Right cardiac atrium (tissue), 5 donors: ENCODE results near the gene MYRF. TPM values are rescaled to one million over a fixed set of nuclear protein-coding genes. Genes with fewer than 3 reads are reported as not detected.

Experiments
- ATAC-seq, 2 donors: fragments of 200-7000 bp; cut with Tn5 transposase; one replicate each; pipeline versions ENCODE4 v1.8.0 to v1.9.1; 2020; ENCODE audit warnings: moderate library complexity in 2 of 2, mild to moderate bottlenecking in 1 of 2
- DNase-seq, 3 donors: peaks; one replicate each; pipeline ENCODE4 v3.0.0-alpha.2; 2020
- H3K27ac ChIP-seq: one replicate; pipeline ENCODE4 v1.5.1; 2013; ENCODE audit warnings: mild to moderate bottlenecking, low read length, control low read depth, moderate library complexity
- H3K27me3 ChIP-seq: one replicate; pipeline ENCODE4 v1.6.1; 2013; ENCODE audit not compliant: control insufficient read depth, insufficient read depth
- H3K4me1 ChIP-seq: one replicate; pipeline ENCODE4 v1.6.1; 2013; ENCODE audit warnings: low read length; ENCODE audit not compliant: control insufficient read depth, insufficient read depth
- H3K4me3 ChIP-seq: one replicate; pipeline ENCODE4 v1.5.1; 2013; ENCODE audit warnings: low read length, control low read depth
- H3K9me3 ChIP-seq: one replicate; pipeline ENCODE4 v1.6.1; 2013; ENCODE audit warnings: low read length; ENCODE audit not compliant: control insufficient read depth
- WGBS: extraction: QIAGEN DNeasy Blood & Tissue Kit; methylation state at CpG from one replicate; pipeline ENCODE4 v1.1.7; 2013; 5-methylcytosine and 5-hydroxymethylcytosine counted together
- intact Hi-C, 4 donors: fragments of 100-400 bp; cut with DNase I; formaldehyde crosslinking; loops; one replicate each; pipeline versions ENCODE4 v1.11.0 to v1.14.0; 2022 to 2023
- polyA plus RNA-seq: library from polyadenylated mRNA; stranded (reverse); fragments of 200-250 nt; gene quantifications from one replicate; pipeline ENCODE4 v1.2.3, GENCODE V29; 2013
- total RNA-seq, 4 donors: library from RNA; stranded (reverse); fragmentation: NEBNext Ultra II Directional; extraction: Animal tissue kit (Norgen Biotek cat#: 25700); gene quantifications; one replicate each; pipeline ENCODE4 v1.2.1, GENCODE V29; 2021
- donor health status: healthy with polysubstance abuse.
- donor health status: DM: no; HTN: yes; CAD: no.
- donor health status: DM: no; HTN: no; CAD: no.
- donor health status: DM: no; HTN: yes; CAD: no; lungs with severe emphysema.
- donor health status: DM: yes; HTN: yes; CAD: no.

The MYRF gene
- total and polyA plus RNA-seq, 5 donors: 0.62 to 1.9 (median 1.3) TPM

DNA sequence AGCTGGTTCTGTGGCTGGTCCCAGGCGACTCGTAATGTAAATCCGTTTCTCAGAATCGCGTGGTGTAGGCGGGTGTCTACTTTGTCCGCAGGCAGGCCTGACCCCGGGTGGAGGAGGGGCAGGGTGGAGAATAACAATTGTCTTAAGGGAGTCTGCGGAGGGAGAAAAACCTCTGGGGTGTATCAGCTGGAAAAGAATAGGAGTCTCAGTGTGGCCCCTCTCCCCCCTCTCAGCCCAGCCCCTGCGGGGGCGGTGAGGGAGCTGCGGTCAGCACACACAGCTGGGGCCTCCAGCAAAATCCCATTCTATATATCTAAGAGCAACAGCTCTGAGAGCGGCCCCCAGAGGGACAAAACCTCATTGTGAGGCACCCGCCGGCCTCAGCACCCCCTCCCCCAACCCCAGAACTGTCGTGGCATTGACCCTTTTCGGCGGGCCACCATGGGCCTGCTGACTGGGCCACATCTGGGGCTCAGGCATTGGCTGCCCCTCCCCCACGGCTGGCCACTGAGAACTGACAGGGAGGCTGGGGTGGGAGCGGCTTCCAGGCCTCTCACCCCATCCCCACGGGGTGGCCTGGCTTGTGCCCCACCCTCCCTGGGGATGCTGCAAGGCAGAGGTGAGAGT is 2.7 kb upstream of the MYRF start:
- intact Hi-C loops: loop anchor here in 1 of 4 donors (10.0 kb wide), 1 partner anchor 355 kb away; no protein-coding TSS in a partner anchor
- WGBS: 52% methylated on average over 21 of the region's 21 CpGs

GRCh38 chr11:61750631-61751273 is 1.7 kb upstream of the MYRF start:
- DNase-seq (no peak), ATAC-seq (no peak)
- WGBS: 98% methylated on average over 5 of the region's 5 CpGs
- H3K27ac ChIP-seq: no peak overlapping the region
- intact Hi-C loops: no loop called here
- no peaks in the 10 kb centered on the region for H3K4me1 ChIP-seq
- H3K27me3 ChIP-seq: no peaks in the 10 kb centered on the region
- H3K9me3 ChIP-seq: no peaks in the 10 kb centered on the region
- no peak overlapping the region for H3K4me3 ChIP-seq

More for the DNA sequence above, 2.7 kb upstream of the MYRF start:
- H3K9me3 ChIP-seq: no peaks in the 10 kb centered on the region
- H3K4me3 ChIP-seq: no peak overlapping the region
- no peaks in the 10 kb centered on the region for H3K4me1 ChIP-seq
- no peaks in the 10 kb centered on the region for H3K27me3 ChIP-seq
- DNase-seq (no peak), ATAC-seq (no peak)
- no peak overlapping the region for H3K27ac ChIP-seq

GRCh38 chr11:61751384-61751783 is 1.1 kb upstream of the MYRF start:
- no peak overlapping the region for H3K27ac ChIP-seq
- no peak overlapping the region for H3K4me3 ChIP-seq
- ATAC-seq: no peak
- intact Hi-C loops: no loop called here
- WGBS: 92% methylated on average over 14 of the region's 14 CpGs
- no peaks in the 10 kb centered on the region for H3K4me1 ChIP-seq
- no peak for DNase-seq
- H3K27me3 ChIP-seq: no peaks in the 10 kb centered on the region
- H3K9me3 ChIP-seq: no peaks in the 10 kb centered on the region

DNA sequence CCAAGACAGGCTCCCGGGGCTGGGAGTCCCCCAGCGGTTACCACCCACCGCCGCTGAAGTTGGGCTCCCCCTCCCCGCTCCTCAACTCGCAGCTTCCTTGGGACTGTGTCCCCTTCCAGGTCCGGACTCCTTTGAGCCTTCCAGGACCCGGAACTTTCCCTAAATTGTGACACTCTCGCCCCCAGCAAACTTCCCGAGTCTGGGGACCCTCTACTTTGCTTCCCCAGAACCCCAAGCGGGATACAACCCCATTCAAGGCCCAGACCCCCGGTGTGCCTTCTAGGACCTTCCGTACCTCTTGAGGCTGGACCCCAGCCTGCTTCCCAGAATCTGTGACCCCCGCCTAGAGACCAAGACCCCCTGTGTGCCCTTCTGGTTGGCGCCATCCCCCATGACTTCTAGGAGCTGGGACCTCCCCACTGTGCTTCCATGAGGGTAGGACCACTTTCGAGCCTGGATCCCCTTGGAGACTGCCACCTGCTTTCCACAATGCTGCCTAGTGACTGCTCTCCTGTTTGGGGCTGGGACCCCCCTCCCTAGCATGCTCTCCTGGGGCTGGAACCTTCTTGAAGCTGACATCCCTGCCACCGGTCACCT is 587 bp downstream of the MYRF start:
- intact Hi-C loops: no loop called here
- Histone ChIP-seq H3K27me3 (no peaks in the 10 kb centered on the region), H3K9me3 (no peaks in the 10 kb centered on the region), H3K4me1 (no peaks in the 10 kb centered on the region), H3K27ac (no peak overlapping the region), H3K4me3 (peak overlapping the region; percentile 61)
- 35% methylated on average over 17 of the region's 17 CpGs for WGBS
- ATAC-seq: no peak
- DNase-seq: no peak

GRCh38 chr11:61753672-61754071 is 1.2 kb downstream of the MYRF start:
- intact Hi-C loops: no loop called here
- DNase-seq: peak in 1 of 3 donors; percentile 52
- Histone ChIP-seq H3K4me3 (no peak overlapping the region), H3K4me1 (no peaks in the 10 kb centered on the region), H3K27ac (no peak overlapping the region), H3K9me3 (no peaks in the 10 kb centered on the region), H3K27me3 (no peaks in the 10 kb centered on the region)
- ATAC-seq: no peak
- WGBS: 91% methylated on average over 5 of the region's 5 CpGs

GRCh38 chr11:61754534-61755482 is 2.4 kb downstream of the MYRF start:
- H3K27ac ChIP-seq: no peak overlapping the region
- no peaks in the 10 kb centered on the region for H3K9me3 ChIP-seq
- peak in 1 of 3 donors; percentile 62 for DNase-seq
- WGBS: 76% methylated on average over 31 of the region's 31 CpGs
- no peaks in the 10 kb centered on the region for H3K4me1 ChIP-seq
- H3K4me3 ChIP-seq: no peak overlapping the region
- peak in 1 of 2 donors; percentile 8 for ATAC-seq
- intact Hi-C loops: no loop called here
- H3K27me3 ChIP-seq: no peaks in the 10 kb centered on the region

DNA sequence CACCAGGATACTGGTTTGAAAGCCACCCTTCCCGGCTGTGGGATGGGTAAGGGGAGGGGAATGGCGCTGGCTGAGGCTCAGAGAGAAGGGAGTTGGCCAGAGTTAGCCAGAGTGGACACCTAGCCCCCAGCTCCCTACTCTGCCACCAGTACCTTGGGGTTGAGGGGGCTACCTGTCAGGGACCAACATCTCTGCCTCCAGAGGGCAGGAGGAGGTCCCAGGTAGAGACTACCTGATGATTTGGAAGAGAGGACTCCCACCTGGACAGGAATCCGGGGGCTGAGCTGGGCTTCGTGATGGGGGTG is 3.7 kb downstream of the MYRF start:
- intact Hi-C loops: no loop called here
- WGBS: 78% methylated on average over 4 of the region's 4 CpGs
- H3K4me3 ChIP-seq: no peak overlapping the region

DNA sequence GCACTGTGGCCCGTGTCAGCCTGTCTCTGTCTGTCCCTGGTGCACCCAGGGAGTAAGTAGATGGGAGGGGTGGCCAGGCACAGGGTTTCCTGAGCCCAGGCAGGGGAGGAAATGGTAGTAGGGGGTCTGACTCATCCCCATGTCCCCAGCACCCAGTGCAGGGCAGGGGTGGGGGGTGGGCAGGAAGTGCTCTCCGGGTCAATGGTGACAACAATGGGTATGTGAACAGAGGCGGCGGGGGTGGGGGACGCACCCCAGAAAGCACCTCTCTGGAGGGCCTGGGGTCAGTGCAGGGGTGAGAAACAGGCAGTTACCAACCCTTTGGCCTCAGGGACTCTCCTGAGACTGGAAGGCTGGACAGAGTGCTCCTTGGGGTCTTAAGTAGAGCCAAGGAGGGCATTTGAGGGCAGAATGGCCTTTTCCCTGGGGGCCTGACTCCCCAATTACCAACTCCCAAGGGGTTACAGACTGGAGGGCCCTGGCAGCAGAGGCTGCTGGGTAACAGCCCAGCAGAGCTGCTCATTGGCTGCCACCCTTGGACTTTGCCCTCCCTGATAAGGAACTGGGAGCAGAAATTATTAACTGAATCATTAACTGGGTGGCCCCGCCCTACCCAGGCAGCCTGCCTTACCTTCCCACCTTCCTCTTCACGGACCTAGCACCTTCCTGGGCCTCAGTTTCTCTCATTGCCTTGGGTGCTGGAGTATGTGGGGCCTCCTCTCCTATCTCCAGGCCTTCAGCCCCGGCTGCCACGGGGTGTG is 4.2 kb downstream of the MYRF start:
- Histone ChIP-seq H3K9me3 (no peaks in the 10 kb centered on the region), H3K4me1 (no peaks in the 10 kb centered on the region), H3K4me3 (no peak overlapping the region), H3K27ac (no peak overlapping the region), H3K27me3 (no peaks in the 10 kb centered on the region)
- intact Hi-C loops: no loop called here
- no peak for ATAC-seq
- no peak for DNase-seq
- WGBS: 73% methylated on average over 9 of the region's 9 CpGs

More for the DNA sequence above, 3.7 kb downstream of the MYRF start:
- ATAC-seq (no peak), DNase-seq (no peak)
- H3K4me1 ChIP-seq: no peaks in the 10 kb centered on the region
- H3K9me3 ChIP-seq: no peaks in the 10 kb centered on the region
- no peak overlapping the region for H3K27ac ChIP-seq
- H3K27me3 ChIP-seq: no peaks in the 10 kb centered on the region

DNA sequence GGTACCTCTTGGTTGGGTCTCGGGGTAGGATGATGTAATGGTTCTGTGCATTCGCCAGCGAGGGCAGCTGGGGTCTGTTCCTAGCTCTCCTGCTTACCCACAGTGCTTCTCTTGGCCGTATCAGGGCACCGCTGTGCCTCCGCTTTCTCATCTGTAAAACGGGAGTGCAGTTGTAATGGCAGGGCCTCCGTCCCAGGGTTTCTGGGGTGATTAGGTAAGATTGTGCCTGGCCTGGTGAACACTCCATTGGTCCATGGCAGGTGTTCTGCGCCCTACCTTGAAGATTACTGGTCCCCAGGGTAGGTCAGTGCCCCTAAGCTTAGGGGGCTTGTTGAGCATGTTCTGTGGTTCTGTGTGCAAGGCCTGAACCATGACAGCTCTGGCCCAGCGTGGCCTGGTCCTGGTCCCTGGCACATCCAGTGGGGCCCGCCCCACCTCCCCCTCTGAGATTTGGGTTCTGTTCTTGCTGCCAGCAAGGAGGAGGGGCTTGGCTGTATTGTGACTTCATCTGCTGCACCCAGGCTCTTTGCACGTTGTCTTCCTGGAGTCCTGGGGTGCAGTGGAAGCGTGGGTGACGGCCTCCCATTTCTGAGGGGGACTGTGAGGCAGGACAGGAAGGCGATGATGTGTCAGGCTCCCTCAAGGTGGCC is 4.9 kb downstream of the MYRF start:
- DNase-seq: no peak
- ATAC-seq: no peak
- no peaks in the 10 kb centered on the region for H3K4me1 ChIP-seq
- H3K9me3 ChIP-seq: no peaks in the 10 kb centered on the region
- no peak overlapping the region for H3K4me3 ChIP-seq
- WGBS: 83% methylated on average over 15 of the region's 15 CpGs
- intact Hi-C loops: no loop called here
- H3K27ac ChIP-seq: no peak overlapping the region
- H3K27me3 ChIP-seq: no peaks in the 10 kb centered on the region

GRCh38 chr11:61760946-61761345 is 8.5 kb downstream of the MYRF start:
- 72% methylated on average over 13 of the region's 13 CpGs for WGBS
- H3K4me3 ChIP-seq: no peak overlapping the region
- H3K27me3 ChIP-seq: no peaks in the 10 kb centered on the region
- DNase-seq: no peak
- H3K27ac ChIP-seq: no peak overlapping the region
- H3K9me3 ChIP-seq: no peaks in the 10 kb centered on the region
- intact Hi-C loops: no loop called here
- no peaks in the 10 kb centered on the region for H3K4me1 ChIP-seq
- ATAC-seq: no peak
